OCI-LY1 (cell line): ENCODE data around the gene TERT.

ENCODE experiments used
- CTCF ChIP-seq: fragments of 200-600 bp; sonication (generic), shearing (Covaris generic); IDR thresholded peaks from 2 replicates; pipeline ENCODE4 v1.5.1; 2017; ENCODE audit warnings: mild to moderate bottlenecking, antibody characterized with exemption, low read length, moderate library complexity, mixed read lengths
- EZH2 ChIP-seq: fragments of 200-600 bp; sonication (generic), shearing (Covaris generic); IDR thresholded peaks from 2 replicates; pipeline ENCODE4 v1.8.0; 2017; ENCODE audit warnings: borderline replicate concordance, mixed run types, mild to moderate bottlenecking, antibody characterized with exemption, low read length, moderate library complexity, mixed read lengths

GRCh38 chr5:1295650-1296037, 776 bp upstream of the TERT start:
- TF ChIP-seq CTCF (no peak), EZH2 (no peak)
